RWPE1 (cell line): Measurements from ENCODE around the gene NOSIP.

Source experiments
- CTCF ChIA-PET: fragments of 350-600 bp; sonication (Branson Sonifier 250); formaldehyde crosslinking; extraction: SDS; loops from one replicate; lab custom pipeline; 2021; lab: Yijun Ruan, JAX
- POLR2A ChIA-PET: fragments of 400-600 bp; formaldehyde crosslinking; extraction: SDS; loops from one replicate; lab custom pipeline; 2020; ENCODE audit warnings: antibody characterized with exemption; ENCODE audit not compliant: low non-redundant PET; lab: Yijun Ruan, JAX
- DNase-seq: peaks from one replicate; pipeline ENCODE4 v3.0.0; 2012; ENCODE audit warnings: low spot score
- H3K27ac ChIP-seq: fragments of 450-650 bp; 2 replicates; pipeline ENCODE4 v1.5.1; 2017
- TF ChIP-seq, protein P1 (sequence below): fragments of 450-650 bp; conservative IDR thresholded peaks from 2 replicates; pipeline ENCODE4 v1.5.1; 2017; ENCODE audit warnings: low read depth, mild to moderate bottlenecking

NOSIP gene

DNA sequence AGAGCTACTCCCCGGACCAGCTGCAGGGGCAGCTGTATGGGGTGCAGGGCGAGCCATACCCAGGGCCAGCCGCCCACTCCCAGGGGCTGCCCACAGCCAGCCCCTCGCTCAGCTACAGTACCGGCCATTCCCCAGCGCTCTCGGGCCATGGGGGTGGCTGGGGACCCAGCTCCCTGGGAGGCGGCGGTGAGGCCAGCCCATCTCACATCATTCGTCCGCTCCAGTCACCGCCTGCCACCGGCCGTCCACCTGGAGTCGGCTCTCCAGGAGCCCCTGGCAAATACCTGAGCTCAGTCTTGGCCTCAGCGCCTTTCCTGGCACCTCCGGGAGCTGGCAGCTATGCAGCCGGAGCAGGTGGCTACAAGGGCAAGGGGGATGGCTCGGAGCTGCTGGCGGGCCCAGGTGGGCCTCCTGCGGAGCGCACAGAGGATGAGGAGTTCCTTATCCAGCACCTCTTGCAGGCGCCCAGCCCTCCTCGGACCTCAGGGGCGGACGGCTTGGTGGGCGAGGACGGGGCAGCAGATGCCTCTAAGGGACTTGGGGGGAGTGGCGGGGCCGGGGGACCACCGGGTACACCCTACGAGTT is 15.6 kb upstream of the NOSIP start:
- TF ChIP-seq, protein P1, sequence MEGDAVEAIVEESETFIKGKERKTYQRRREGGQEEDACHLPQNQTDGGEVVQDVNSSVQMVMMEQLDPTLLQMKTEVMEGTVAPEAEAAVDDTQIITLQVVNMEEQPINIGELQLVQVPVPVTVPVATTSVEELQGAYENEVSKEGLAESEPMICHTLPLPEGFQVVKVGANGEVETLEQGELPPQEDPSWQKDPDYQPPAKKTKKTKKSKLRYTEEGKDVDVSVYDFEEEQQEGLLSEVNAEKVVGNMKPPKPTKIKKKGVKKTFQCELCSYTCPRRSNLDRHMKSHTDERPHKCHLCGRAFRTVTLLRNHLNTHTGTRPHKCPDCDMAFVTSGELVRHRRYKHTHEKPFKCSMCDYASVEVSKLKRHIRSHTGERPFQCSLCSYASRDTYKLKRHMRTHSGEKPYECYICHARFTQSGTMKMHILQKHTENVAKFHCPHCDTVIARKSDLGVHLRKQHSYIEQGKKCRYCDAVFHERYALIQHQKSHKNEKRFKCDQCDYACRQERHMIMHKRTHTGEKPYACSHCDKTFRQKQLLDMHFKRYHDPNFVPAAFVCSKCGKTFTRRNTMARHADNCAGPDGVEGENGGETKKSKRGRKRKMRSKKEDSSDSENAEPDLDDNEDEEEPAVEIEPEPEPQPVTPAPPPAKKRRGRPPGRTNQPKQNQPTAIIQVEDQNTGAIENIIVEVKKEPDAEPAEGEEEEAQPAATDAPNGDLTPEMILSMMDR, result no peak
- H3K27ac ChIP-seq, result no peak overlapping the region
- ChIA-PET CTCF (no interaction called here), POLR2A (interaction anchor here (0.5 kb wide), 1 partner anchor 16 kb away, joined by 5 read pairs; no protein-coding TSS in a partner anchor)
- DNase-seq, result no peak

DNA sequence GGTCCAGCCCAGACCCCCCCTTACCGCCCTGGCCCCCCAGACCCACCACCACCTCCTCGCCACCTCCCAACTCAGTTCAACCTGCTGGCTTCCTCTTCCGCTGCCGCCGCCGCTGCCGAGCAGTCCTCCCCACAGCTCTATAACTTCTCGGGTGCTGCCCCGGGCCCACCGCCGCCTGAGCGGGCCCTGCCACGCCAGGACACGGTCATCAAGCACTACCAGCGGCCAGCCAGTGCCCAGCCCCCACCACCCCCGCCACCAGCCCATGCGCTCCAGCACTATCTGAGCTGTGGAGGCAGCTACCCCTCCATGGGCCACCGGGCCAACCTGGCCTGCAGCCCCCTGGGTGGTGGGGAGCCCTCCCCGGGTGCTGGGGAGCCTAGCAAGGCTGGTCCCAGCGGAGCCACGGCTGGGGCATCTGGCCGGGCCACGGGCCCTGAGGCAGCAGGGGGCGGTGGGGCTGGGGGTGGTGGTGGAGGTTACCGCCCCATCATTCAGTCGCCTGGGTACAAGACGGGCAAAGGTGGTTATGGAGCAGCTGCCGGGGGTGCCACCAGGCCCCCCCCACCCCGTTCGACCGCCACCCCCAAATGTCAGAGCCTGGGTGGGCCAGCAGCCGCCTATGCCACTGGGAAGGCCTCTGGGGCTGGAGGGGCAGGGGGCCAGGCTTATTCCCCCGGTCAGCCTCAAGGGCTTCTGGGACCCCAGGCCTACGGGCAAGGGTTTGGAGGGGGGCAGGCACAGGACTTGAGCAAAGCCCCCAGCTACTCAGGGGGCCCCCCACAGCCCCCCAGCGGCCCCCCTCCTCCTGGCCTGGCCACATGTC is 14.8 kb upstream of the NOSIP start:
- POLR2A ChIA-PET, result interaction anchor here (0.5 kb wide), 1 partner anchor 17 kb away, joined by 5 read pairs; no protein-coding TSS in a partner anchor
- DNase-seq, result no peak
- CTCF ChIA-PET, result no interaction called here

DNA sequence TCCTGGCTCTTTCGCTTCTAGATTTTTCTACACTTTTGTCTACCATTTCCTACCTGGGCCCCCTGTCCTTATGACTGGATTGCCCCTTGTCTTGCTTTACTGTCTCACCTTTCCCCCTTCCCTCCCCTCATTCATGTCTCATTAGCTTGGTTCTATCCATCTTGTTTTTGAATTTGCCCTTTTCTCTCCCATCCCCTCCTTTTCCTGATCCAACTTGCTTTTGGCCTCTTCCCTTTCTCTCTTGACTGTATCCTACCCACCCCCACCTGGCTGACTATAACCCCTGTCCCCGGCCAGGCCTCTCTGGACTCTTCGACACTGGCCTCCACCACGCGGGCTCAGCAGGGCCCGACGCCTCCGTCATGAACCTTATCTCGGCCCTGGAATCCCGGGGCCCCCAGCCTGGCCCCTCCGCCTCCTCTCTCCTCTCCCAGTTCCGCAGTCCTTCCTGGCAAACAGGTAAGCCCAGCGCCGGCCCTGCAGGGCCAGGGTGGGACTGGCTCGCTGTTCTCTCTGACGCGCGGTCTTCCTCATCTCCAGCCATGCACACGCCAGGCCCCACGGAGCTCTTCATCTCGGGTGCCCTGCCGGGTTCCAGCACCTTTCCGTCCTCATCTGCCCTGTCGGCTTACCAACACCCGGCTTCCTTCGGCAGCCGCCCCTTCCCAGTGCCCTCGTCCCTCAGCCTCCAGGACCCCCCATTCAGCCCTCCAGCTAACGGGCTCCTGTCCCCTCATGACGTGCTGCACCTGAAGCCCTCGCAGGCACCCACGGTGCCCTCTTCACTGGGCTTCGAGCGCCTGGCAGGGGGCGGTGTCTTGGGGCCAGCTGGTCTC is 14.0 kb upstream of the NOSIP start:
- TF ChIP-seq, protein P1, result no peak
- POLR2A ChIA-PET, result no interaction called here
- DNase-seq, result no peak
- CTCF ChIA-PET, result interaction anchor here (0.6 kb wide), 1 partner anchor 18 kb away, joined by 4 read pairs; no protein-coding TSS in a partner anchor
- peak overlapping the region; percentile 49 for H3K27ac ChIP-seq

More for the DNA sequence above, 14.8 kb upstream of the NOSIP start:
- TF ChIP-seq, protein P1, result no peak
- H3K27ac ChIP-seq, result peak overlapping the region; percentile 49; the same call in 1 of the 2 replicates

DNA sequence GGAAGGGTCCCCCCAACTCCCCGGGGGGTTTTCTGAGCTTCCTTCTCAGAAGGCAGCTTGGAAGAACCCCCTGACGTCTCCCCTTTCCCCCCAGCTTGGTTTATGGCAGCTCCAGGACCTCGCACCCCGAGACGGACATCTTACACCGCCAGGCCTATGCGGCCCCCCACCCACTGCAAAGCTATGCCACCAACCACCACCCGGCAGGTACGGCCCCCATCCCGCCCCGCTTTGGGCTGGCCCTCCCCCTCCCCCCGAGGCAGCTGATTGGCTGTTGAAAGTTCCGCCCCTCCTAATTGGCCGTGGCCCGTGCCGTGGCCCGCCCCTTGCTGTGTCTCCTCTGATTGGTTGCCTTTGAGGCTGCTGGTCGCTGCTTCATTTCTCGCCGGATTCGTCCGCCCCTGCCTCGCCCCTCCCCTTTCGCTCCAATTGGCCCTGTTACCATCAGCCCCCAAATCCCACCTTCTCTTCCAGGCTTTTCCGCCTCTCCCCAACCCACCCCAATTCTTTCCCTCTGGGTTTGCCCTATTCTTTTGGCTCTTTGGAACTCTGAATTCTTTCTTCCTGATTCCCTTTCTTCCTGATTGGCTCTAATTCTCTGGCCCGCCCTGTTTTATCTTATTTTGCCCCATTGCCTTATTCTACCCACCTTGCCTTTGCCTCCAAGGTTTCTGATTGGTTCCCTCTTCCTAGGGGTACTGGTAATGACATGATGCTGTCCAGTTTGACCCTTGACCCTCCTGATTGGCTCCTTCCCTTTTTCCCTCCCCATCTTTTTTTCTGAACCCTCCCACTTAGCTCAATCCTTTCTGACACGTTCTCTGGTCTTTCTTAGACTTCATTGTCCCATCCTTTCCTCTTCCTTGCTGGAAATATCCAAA is 13.1 kb upstream of the NOSIP start:
- POLR2A ChIA-PET, result interaction anchor here (0.7 to 1.1 kb wide), 4 partner anchors 47 to 143 kb away, joined by 4 to 11 read pairs (median 6); partner anchors contain the start of genes RRAS and SCAF1
- CTCF ChIA-PET, result interaction anchor here (0.6 kb wide), 1 partner anchor 19 kb away, joined by 4 read pairs; no protein-coding TSS in a partner anchor
- peak overlapping the region; percentile 96 for H3K27ac ChIP-seq
- peak; percentile 100 for DNase-seq
- TF ChIP-seq, protein P1, result no peak

DNA sequence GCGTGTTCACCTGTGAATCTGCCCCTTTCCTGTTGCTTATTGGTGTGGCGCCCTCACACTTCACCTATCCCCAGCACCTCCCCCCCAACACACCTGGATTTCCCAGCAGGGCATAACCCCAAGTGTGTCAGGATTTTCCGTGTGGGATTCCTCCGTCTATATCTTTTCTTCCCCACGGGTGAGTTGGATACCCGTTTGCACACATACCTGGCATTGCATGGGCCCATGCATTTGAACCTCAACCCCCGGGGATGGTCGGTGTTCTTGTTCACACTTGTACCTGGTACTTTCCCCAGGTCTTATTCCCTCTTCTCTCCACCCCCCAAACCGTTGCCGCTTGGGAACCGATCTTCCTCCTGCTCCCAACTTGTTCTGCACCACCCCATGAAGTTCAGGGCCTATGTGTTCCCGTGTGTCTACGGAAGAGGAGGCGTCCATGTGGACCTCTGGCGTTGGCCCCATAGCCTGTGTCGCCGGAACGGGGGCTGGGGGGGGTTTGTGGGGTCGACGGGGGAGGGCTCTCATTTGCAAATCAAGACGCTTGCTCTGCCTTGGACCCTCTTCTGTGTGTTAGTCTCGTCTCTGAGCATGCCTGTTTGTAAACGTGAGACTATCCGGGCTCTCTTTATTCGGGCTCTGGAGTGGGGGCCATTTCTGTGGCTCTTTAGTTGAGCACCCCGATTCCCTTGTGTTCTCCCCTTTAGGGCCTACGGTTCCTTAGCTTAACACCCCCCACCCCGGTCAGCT is 12.3 kb upstream of the NOSIP start:
- DNase-seq, result peak; percentile 53
- TF ChIP-seq, protein P1, result no peak
- POLR2A ChIA-PET, result interaction anchor here (0.7 to 1.1 kb wide), 4 partner anchors 48 to 142 kb away, joined by 4 to 11 read pairs (median 6); partner anchors contain the start of genes RRAS and SCAF1
- CTCF ChIA-PET, result no interaction called here
- peak overlapping the region; percentile 96 for H3K27ac ChIP-seq
